VCaP (cell line): ENCODE measurements around the gene ARID5A.

Experiments used
- H3K27ac ChIP-seq: fragments of 450-650 bp; 2 replicates; pipeline ENCODE4 v1.5.1; 2017
- TF ChIP-seq, protein P1 (sequence below): fragments of 450-650 bp; conservative IDR thresholded peaks from 2 replicates; pipeline ENCODE4 v1.5.1; 2017; ENCODE audit warnings: mild to moderate bottlenecking, moderate library complexity

Gene ARID5A

DNA sequence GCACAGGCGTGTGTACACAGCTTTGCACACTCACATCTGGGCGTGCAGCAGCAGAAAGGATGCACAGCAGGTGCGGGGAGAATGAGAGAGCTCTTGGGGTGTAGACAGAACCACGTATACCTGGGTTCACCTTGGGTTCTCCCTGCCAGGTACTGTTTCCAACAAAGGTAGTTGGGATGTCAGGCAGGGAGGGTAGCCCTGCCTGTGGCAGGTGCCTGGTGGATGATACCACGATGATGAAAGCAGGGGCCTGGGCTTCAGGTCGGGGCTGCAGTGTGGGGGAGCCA is 6.5 kb upstream of the ARID5A start:
- no peak overlapping the region for H3K27ac ChIP-seq

DNA sequence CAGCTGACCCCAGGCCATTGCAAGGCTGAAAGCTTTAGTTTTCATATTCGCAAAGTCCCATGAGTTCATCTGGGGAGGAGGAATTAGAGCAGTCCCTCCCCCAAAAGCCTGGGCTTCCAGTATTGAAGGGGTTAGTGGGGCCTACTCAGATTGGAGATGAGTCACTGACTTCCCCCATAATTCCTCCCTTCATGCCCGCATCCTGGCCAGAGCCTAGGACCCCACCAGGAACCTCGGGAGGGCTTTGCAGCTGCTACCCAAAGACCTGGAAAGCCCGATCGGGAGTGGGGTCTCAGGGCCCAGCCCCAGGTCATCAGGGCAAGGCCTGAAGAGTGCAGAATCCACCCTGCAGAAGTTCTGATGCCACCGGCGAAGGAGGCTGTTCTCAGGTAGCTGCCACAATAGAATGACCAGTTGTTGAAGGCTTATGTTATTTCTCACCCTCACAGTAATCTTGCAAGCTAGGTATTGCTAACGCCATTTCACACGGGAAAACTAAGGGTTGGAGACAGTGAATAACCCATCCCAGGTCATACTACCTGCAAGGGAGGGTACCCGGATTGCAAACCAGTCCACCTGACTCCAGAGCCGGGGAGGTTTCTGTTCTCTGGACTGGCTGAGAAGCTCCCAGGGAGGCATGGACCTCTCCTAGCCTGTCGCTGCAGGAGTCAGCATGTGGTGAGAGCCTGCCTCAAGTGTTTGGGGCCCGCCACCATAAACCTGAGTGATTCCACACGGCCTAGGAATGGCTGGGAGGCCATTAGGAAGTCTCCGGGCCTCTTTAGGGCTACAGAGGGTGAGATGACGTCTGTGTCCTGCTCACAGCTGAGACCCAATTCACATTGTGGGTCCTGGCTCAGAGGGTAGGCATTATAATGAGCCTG is 5.8 kb upstream of the ARID5A start:
- no peak overlapping the region for H3K27ac ChIP-seq
- TF ChIP-seq, protein P1, sequence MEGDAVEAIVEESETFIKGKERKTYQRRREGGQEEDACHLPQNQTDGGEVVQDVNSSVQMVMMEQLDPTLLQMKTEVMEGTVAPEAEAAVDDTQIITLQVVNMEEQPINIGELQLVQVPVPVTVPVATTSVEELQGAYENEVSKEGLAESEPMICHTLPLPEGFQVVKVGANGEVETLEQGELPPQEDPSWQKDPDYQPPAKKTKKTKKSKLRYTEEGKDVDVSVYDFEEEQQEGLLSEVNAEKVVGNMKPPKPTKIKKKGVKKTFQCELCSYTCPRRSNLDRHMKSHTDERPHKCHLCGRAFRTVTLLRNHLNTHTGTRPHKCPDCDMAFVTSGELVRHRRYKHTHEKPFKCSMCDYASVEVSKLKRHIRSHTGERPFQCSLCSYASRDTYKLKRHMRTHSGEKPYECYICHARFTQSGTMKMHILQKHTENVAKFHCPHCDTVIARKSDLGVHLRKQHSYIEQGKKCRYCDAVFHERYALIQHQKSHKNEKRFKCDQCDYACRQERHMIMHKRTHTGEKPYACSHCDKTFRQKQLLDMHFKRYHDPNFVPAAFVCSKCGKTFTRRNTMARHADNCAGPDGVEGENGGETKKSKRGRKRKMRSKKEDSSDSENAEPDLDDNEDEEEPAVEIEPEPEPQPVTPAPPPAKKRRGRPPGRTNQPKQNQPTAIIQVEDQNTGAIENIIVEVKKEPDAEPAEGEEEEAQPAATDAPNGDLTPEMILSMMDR: no peak

More for the DNA sequence above, 6.5 kb upstream of the ARID5A start:
- TF ChIP-seq, protein P1: no peak

DNA sequence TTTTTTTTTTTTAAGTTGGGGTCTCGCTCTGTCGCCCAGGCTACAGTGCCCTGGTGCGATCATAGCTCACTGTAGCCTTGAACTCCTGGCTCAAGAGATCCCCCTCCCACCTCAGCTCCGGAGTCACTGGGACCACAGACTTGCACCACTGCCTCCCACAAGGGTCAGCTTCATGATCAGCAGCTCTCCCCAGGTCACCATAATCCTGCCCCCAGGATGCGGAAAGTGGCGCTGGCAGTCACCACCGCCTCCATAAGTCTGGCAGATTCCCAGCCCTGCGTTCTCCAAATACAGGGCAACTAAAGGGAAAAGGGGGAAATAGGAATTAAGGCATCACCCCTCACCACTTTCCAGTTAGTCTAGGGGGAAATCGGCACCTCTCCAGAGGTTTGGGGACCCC is 5.2 kb upstream of the ARID5A start:
- TF ChIP-seq, protein P1: no peak
- H3K27ac ChIP-seq: no peak overlapping the region; the same call in 1 of the 2 replicates

DNA sequence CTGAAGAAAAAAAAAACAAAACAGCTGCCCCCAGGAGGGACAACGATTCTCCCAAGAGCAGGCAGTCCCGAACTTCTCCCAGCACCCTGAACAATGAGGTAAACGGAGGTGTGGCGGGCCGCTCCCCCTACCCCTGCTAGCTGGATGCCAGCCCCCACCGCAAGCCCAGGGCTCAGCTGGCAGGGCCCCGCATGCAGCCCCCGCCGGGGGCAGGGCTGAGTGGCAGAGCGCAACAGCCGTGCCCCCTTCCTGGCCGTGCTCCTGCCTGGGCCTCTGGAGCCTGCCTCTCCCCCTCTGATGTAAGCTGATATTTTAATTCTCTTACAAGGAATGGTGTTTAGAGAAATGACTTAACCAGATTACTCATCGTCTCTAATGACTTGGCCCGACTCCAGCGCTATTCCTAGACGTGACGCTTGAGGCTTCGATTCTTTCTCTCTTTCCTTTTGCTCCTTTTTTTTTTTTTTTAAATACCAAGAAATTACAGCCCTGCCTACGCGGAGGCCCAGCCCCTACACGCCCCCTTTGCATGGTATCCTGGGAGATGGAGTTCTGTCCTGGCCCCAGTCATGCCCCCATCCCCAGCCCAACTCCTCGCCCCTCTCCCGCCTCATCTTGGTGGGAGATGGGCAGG is 4.6 kb upstream of the ARID5A start:
- peak overlapping the region; percentile 95; the same call in 1 of the 2 replicates for H3K27ac ChIP-seq
- TF ChIP-seq, protein P1: no peak

DNA sequence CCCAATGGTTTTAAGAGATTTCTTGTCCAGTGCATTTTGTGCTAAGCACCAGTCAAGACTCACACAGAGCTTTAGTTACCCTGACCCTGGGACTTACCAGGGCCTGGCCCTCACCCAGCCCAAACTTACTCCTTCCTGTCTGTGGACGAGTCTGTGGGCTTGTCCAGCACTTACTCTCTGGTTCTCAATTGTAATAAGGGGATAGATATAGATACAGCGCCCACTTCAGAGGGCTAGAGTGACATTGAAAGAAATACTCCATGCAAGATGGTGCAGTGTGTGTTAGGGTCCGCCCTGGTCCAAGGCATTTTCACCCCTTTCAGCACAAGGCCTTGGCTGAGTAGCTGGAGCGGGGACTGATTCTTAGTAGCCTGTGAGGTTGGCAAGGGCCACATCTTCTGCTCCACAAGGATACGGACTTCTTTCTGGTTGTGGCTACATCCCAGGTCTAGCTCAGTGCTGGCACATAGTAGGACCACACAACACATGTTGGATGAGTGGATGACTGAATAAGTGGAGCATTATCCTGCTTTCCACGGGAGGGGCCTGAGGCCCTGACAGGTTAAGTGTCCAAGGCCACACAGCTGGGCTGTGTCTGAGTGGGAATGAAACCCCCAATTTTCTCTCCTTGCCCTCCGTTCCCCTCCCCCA is 3.8 kb upstream of the ARID5A start:
- TF ChIP-seq, protein P1: no peak
- H3K27ac ChIP-seq: peak overlapping the region; percentile 95

DNA sequence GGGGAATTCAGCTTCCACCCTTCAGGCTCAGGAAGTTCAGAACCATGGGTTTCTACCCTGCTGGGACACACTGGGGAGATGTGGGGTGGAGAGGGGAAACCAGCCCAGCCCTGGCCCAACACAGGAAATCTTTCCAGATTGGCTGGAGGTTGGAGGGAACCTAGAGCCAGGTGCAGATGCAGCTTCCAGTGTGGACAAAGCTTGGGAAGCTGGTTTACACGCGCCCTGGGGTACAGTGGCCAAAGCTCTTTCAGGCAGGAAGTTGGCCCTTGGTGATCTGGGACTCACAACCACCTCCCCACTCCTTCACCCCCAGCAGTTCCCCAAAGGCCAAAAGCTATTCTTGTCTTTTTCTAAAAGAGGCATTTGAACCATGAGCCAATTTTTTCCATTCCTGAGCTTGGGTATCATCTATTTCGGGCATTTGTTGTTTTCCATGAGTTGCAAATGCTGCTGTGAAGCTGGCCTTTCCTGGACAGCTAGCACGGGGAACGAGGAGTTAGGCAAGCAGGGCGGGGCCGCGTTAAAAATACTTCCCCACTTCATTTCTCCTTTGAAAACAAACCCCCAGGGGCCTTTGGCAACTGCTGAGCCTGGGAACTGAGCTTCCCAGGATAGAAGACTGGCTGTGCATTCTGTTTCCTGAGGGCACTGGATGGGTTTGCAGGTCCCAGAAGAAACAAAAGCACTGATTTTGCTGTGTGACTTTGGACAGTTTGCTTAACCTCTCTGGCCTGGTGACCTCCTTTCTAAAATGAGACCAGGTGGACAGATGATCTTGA is 3.1 kb upstream of the ARID5A start:
- peak overlapping the region; percentile 95 for H3K27ac ChIP-seq
- TF ChIP-seq, protein P1: no peak
